GM18868 (cell line): ENCODE measurements around the gene FRMD6.

ENCODE experiments used
- ATAC-seq: cut with Tn5 transposase; IDR thresholded peaks from one replicate; pipeline ENCODE4 v1.9.1; 2021; ENCODE audit warnings: mild to moderate bottlenecking, moderate library complexity; ENCODE audit not compliant: unreplicated experiment

The FRMD6 gene

DNA sequence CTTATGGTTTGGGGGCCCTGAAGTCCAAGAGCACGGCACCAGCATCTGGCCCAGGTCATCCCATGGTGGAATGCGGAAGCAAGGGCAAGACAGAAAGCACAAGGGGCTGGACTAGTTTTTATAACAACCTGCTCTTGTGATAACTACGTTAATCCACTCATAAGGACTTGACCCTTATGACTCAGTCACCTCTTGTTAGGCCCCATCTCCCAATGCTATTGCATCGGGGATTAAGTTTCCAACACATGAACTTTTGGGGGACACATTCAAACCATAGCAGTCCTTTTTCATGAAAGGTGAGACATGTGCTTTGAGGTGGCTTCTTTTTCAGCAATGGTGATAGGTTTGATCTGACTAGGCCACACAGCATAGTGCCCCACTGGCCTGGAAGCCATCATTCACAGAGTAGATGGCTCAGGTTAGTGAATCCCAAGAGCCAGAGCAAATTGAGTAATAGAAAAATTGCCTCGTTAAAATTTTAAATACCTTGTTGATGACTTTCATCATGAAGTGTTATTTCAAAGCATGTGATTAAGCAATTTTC is 12.1 kb downstream of the FRMD6 start:
- ATAC-seq, result no peak

DNA sequence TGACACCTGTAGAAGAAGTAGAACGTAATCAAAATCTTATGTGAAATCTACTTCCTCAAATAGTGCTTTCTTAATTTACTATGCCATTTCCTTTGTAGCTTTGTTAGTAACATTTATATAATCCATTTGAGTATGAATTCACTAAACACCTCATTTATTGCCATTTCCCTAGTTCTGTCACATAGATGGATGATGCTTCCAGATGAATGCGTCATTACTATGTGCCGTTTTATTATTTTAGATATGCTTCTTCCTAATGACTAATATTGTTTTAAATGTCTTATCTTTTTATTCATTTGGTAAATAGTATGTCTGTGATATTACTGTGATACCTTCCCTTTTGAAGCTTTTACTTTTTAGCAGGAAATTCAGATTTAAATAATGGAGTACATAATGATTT is 14.4 kb downstream of the FRMD6 start:
- no peak for ATAC-seq

DNA sequence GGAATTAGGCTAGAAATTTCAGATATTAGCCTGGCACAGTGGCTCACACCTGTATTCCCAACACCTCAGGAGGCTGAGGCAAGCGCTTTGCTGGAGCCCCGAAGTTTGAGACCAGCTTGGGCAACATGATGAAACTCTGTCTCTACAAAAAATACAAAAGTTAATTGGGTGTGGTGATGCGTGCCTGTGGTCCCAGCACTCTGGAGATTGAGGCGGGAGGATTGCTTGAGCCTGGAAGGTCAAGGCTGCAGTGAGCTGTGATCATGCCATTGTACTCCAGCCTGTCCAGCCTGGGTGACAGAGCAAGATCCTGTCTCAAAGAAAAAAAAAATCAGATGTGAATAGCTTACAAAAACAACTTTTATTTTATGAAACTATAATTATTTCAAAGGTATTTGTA is 15.1 kb downstream of the FRMD6 start:
- ATAC-seq, result no peak

DNA sequence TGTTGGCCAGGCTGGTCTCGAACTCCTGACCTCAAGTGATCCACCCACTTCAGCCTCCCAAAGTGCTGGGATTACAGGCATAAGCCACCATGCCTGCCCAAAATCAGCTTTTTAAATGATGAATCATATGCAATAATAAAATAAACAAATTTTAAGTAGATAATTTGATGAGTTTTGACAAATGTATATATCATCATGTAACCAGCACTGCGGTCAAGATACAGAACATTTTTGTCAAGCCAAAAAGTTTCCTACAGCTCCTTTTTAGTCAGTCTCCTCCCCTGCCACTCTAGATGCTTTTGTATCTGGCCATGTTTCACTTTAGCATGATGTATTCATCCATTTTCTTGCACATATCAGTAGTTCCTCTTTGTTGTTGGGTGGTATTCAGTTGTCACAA is 17.2 kb downstream of the FRMD6 start:
- no peak for ATAC-seq

DNA sequence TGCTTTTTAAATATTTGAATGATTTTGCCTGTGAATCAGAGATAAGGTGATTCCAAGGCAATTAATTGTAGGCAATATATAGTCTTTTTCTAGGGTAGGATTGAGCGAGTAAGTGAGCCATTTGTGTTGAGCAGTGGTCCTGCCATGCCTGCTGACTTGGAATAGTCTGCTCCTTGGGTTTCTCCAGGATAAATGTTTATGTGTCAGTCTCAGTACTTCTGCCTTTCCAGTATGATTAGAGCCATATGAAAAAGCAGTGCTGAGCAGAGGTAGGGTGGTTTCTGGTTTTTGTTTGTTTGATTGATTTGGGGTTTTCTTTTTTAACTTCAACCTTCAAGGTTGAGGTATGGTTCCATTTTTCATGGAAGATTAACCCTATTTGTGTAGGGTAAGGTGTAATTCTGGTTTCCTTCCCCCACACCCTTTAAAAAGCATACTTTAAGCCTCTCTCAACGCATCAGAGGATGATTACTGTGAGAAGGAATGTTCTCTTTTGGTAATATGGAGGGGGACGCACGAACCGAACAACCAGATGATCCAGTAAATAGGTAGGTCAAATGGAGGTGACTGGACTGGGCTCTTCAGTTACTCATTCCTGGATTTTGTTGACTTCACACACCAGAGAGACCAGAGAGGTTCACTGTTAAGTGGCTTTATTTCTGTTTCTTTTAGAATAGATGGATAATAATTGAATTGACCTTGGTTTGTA is 22.7 kb downstream of the FRMD6 start:
- ATAC-seq, result no peak

DNA sequence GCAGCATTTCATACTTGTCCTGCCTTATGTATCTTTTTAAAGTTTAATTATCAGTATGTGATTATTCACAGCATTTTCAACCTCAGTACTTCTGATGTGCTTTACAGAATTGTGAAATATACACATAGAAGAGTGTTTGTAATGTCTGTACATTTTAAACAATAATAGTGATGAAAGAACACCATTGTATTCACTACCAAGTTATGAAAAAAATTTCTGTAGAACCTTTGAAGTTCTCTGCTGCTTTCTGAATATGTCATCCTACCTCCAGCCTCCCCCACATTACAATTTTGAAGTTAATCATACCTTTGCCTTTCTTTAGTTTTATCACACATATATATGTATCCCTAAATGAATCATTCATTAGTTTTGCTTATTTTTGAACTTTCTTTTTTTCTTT is 24.8 kb downstream of the FRMD6 start:
- no peak for ATAC-seq

DNA sequence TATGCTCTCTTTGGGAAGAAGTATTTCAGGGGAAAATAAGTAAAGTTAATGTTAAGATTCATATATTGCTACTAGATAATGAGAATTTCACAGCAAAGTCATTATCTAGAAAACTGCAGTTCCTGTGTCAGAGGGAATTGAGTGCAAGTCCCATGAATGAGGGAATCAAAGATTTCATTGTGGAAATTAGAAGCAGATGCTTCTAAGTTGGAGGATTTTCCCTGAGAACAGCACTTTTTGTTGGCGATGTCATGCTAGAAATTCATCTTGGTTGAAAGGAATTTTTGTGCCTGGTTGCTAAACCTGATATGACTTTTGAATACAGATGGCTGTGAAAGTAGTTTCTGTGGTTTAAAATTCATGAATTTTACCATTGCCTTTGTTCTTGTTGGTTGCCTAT is 25.6 kb downstream of the FRMD6 start:
- no peak for ATAC-seq

DNA sequence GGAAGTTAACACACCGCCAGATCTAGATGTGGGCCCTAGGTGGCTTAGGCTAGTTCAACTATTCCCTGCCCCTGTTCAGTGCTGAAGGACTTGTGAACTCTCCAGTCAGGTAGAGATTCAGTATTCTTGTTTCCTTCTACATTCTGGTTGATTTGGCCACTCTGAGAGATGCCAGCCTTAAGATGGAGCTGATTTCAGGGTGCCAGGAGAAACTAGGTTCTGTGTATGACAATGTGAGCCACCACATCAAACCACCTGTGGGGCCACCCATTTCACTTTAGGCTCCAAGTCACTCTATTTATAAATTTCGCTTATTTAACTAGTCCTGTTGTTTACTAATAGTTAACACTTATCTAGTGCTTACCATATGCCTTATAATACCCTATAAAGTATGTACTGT is 26.0 kb downstream of the FRMD6 start:
- ATAC-seq, result no peak

DNA sequence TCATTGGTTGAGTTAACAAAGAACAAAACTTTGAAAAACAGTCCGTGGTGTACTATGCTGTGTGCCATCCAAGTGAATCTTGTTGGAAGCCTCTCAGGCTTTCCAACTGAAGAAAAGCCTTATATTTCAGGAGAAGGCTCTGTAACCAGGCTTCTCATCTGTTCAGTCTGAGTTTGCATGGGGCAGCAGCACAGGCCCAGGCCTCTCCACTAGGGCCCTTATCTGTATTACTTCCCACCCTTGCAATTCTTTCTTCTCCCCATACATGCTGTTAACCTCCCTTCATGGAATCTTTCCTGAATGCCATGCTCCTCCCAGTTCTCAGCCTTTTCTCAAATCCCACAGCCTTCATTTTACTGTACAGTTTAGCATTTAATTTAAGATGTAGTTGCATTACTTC is 28.3 kb downstream of the FRMD6 start:
- no peak for ATAC-seq

DNA sequence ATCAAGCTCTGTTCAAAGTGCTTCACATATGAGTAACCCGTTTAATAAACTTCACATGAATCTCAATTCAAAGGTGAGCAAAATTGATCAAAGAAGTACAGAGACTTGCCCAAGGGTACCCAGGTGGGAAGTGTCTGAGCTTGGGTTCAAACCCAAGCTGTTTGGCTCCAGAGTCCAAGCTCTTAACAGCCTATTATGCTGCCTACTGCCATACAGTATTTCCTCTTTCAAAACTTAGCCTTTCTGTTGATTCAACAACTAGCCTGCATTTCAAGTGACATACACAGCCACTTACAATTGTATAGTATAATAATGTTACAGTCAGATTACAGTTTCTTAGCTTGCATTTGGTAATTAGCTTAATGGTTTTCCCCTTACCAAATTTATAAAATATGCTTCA is 29.7 kb downstream of the FRMD6 start:
- ATAC-seq, result no peak

DNA sequence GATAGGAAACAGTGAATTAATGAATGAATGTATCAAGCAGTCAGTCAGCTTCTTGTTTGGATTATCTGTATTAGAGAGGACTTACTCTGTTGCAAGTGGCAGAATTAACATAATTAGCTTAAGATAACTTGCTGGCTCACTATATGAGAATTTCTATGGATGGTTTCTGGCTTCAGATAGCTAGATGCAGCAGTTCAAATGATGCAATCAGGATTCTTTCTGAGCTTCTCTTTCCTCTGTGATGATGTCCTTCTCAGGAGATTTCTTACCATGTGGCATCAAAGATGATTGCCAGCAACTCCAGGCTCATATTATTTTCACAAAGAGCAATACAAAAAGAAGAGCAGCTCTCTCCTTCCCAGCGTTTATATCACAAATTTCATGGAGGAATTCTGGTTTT is 30.7 kb downstream of the FRMD6 start:
- ATAC-seq, result no peak

DNA sequence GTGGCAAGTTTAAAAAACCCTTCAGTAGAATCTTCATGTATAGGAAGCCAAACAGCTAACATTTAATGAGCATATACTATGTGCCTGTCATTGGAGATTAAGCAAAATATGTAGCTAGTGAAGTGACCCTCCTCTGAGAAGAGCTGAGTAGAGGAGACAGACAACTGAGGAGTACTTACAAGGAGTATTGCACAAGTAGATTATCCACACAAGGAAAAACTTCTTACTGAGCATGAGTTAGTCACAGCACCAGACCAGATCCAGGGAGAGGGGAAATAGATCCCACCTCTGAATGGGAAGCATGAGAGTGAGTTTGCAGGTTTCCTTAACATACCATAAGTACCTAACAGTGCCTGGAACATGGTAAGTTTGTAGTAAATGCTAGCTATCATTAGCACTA is 33.0 kb downstream of the FRMD6 start:
- ATAC-seq, result no peak

DNA sequence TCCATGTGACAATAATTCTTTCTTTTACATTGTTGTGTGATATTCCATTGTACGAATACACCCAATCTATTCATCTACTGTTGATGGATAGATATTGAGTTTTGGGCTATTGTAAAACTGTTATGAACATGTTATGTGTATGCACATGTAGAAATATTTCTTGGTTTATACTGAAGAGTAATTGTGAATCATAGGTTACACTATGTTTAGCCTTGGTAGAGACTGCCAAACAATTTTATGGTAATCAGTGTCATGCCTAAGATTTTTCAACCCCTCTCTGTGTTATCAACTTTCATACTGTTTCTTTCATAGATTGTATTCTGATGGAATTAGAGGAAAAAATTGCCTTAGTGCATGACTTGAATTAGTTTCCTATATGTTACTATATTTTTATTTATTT is 39.5 kb downstream of the FRMD6 start:
- ATAC-seq, result no peak

DNA sequence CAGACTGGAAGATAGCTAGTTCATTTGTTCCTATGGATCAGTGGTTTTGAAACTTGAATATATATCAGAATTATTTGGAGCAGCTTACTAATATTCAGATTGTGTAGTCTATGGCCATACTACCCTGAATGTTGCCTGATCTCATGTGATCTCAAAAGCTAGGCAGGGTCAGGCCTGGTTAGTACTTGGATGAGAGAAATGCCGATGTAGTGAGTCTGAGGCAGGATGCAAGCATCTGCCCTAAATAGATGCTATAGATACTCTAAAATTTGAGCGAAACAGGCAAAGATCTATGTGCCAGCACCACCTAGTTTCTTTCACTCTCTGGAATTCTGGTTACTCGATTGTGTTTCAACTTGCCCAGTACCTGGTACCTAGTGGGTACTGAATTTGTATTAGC is 40.9 kb downstream of the FRMD6 start:
- ATAC-seq, result no peak

DNA sequence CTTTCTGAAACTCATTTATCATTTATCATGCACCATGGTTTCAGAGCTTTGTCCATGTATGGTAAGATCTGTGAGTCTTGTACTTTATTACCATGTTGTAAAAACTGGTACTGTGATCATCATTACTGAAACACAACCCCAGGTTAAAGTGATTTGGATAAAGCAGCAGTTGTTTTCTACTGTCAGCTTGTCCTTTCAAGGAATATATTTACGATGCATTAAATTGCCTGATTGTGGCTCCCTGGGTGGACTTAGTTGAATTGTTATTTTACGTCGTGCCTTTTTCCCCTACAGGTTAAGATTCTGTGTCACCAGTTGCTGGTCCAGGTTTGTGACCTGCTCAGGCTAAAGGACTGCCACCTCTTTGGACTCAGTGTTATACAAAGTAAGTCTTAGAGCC is 46.1 kb downstream of the FRMD6 start:
- no peak for ATAC-seq

DNA sequence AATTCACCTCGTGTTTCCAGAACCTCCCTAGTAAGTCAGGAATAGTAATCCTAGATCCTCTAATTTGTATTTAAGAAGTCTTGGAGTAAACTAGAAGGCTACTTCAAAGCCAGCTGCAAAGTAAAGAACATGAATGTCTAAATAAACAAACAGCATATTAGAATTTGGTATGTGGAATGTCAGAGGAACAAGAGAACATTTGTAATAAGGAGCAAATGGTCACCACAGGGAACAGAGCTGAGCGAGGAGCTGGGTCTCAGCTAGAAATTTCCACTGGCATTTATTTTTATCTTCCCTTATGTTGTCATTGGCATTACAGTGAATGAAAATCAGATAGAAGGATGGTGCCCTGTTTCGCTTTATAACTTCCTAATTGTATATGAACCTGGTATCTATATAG is 50.2 kb downstream of the FRMD6 start:
- ATAC-seq, result no peak

DNA sequence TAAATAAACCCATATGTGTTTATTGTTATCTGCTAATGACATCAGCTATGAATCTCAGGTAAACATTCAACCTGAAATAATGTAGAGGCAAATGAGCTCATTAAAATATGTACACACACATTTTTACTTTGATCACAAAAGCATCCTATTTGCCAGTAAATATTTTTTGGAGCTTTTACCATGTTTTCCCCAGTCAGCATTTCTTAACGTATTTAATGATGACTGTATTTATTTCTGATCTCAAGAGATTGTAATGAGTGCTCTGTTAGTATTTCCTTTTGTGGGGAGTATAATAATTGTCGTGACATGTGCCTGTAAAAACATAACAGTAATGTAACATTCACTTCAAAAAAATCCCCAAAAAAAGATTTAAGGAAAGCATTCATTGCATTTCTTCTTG is 52.1 kb downstream of the FRMD6 start:
- no peak for ATAC-seq

DNA sequence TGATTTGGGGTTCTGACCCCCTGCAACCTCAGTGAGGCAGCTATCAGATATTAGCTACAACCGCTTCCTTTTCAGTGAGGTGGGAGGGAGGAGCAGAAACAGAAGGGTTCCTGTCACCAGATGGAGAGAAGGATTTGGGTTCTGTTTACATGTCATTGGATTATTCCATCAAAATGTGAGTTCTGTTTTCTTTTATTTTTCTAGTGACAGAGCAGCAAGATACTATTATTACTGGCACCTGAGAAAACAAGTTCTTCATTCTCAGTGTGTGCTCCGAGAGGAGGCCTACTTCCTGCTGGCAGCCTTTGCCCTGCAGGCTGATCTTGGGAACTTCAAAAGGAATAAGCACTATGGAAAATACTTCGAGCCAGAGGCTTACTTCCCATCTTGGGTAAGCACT is 52.8 kb downstream of the FRMD6 start:
- no peak for ATAC-seq

DNA sequence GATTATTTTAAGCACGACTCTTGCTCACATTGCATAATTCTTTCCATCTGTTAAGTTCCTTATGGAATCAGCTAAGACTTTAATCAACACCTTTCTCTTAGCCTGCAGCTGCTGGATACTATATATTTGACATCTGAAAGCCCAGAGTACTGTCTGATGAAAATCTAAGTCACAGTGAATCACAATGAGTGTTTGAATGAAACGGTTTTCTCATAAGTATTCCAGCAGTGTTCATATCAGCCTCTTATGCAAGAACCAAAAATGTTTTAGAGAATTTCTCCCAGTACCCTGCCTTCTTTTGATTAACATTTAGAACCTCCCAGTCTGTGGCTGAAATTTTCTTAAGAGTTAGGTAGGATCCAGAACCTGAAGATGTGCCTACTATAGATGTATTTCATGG is 55.6 kb downstream of the FRMD6 start:
- ATAC-seq, result no peak

DNA sequence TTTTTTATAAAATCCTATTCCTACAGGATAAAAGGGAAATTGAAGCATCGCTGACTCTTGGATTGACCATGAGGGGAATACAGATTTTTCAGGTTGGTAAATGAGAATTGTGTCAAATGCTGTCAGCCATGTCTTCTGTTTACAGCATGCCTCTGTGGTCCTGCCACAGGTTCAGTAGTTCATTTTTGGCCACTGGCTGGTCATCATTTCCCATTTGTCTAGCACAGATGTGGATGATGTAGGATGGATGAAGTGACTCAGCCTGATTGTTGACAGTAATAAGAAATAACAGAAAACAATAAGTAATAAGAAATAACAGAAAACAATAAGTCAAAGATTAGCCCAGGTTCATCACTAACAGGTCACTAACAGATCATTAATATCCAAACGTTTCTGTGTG is 59.8 kb downstream of the FRMD6 start:
- no peak for ATAC-seq

DNA sequence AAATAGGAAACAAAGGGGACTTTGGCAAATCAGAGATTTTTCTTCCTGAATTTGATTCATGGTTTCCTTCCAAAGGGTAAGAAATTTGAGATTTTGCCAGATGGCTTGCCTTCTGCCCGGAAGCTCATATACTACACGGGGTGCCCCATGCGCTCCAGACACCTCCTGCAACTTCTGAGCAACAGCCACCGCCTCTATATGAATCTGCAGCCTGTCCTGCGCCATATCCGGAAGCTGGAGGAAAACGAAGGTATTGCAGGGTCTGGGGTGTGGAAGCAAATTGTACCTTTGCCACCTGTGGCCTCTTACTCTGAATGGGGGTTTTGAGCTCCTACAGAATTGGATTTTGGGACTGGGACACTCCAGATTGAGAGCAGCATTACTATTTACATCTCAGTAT is 63.5 kb downstream of the FRMD6 start:
- ATAC-seq, result no peak

DNA sequence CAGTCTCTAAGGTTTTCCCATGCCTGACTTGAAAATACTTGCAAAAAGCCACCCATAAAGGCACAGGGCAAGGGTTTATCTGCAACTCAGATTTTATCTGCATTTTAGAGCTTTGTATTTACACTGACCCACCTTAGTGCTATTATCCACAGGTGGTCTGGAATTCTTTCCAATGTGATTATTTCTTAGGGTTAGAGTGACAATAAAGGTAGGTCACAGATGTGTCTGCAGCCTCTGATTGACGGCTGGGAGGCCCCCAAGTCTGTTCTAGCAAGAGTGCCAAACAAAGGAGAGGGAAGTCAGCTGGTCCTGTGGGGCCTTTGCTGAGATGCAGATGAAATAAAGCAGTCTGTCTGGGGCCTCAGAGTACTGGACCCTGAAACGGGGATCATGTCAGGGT is 64.0 kb downstream of the FRMD6 start:
- ATAC-seq, result no peak

DNA sequence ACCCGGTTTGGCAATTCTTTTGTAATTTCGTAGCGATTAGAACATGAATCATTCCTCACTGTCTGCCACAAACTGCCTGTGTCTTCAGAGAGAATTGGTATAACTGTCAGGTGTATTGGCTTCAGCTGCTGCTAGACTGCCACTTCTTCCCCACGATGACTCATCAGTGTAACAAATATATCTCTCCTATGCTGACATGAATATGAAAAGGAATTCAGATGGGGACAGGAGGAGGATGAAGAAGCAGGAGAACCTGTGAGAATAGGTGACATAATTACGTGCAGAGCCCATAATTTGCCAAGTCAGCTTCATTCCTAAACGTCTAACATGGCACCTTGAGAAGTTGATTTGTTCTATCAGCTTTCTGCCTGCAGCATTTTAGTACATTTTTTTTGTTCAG is 64.9 kb downstream of the FRMD6 start:
- ATAC-seq, result peak; percentile 68
